K562 (cell line): ENCODE data around the gene C1R. TPM values are rescaled to one million over a fixed set of nuclear protein-coding genes. Genes with fewer than 3 reads are reported as not detected.

Experiments
- ATAC-seq: fragments of 200-7000 bp; cut with Tn5 transposase; 3 replicates; pipeline ENCODE4 v1.9.1; 2020; ENCODE audit warnings: moderate library complexity
- BruUV-seq: library from RNA; stranded (reverse); fragments of 400-500 nt; replicated peaks from 2 replicates; lab custom pipeline; 2021; lab: Mats Ljungman, UMichigan
- CTCF ChIA-PET: fragments of 300-600 bp; formaldehyde crosslinking; extraction: SDS; loops from one replicate; lab custom pipeline; 2021; ENCODE audit warnings: low intra/inter-chr PET ratio; lab: Yijun Ruan, JAX
- POLR2A ChIA-PET: fragments of 300-600, 350-650 bp; sonication (Branson Sonifier 250); formaldehyde crosslinking; extraction: SDS; loops from one replicate; lab custom pipeline; 2021; ENCODE audit warnings: antibody characterized with exemption, inconsistent platforms; lab: Yijun Ruan, JAX
- DNase-seq, 4 experiments: peaks; one replicate each; pipeline versions ENCODE4 v3.0.0 to v3.0.0-alpha.2; 2011 to 2018; ENCODE audit warnings: low spot score in 3 of 4, mixed read lengths in 3 of 4; ENCODE audit errors: extremely low read depth in 1 of 4
- FAIRE-seq: peaks from 2 replicates; lab custom pipeline; 2011; peaks lifted over from hg19 to GRCh38; lab: Jason Lieb, UNC
- H2AFZ ChIP-seq: 2 replicates; pipeline ENCODE4 v1.6.0; 2011; ENCODE audit warnings: low read depth, low read length, control low read depth, inconsistent platforms
- H3K27ac ChIP-seq: fragments of 200-600 bp; 3 replicates; pipeline ENCODE4 v1.8.0; 2011; ENCODE audit warnings: low read depth, mild to moderate bottlenecking, control low read depth, inconsistent platforms, low read length, moderate library complexity, mixed read lengths; ENCODE audit errors: extremely low read depth
- H3K27me3 ChIP-seq, 2 experiments: fragments of 300-600 bp in 1 of 2; 2 replicates in 1 of 2; 3 replicates in 1 of 2; pipeline versions ENCODE4 v1.6.0 to v1.8.0; 2011; ENCODE audit warnings: inconsistent platforms in 2 of 2, low read length in 2 of 2, mild to moderate bottlenecking in 1 of 2, mixed read lengths in 1 of 2, moderate library complexity in 1 of 2; ENCODE audit not compliant: control insufficient read depth in 2 of 2, insufficient read depth in 2 of 2
- H3K36me3 ChIP-seq: fragments of 300-600 bp; 3 replicates; pipeline ENCODE4 v1.8.0; 2011; ENCODE audit warnings: mild to moderate bottlenecking, low read length, inconsistent platforms; ENCODE audit not compliant: control insufficient read depth, insufficient read depth
- H3K4me1 ChIP-seq, 2 experiments: fragments of 200-600 bp in 1 of 2; replicated peaks in 1 of 2; 2 replicates in 1 of 2; 3 replicates in 1 of 2; pipeline versions ENCODE4 v1.5.1 to v1.8.0; 2011; ENCODE audit warnings: inconsistent platforms in 2 of 2, low read length in 2 of 2, mild to moderate bottlenecking in 1 of 2, mixed read lengths in 1 of 2, moderate library complexity in 1 of 2; ENCODE audit not compliant: control insufficient read depth in 2 of 2, insufficient read depth in 2 of 2
- H3K4me2 ChIP-seq: 2 replicates; pipeline ENCODE4 v1.6.1; 2011; ENCODE audit warnings: low read length, control low read depth, inconsistent platforms, mixed read lengths; ENCODE audit not compliant: insufficient read depth
- H3K4me3 ChIP-seq: fragments of 200-600 bp; sonication (generic), shearing (Covaris generic); 2 replicates; pipeline ENCODE4 v1.5.1; 2016; ENCODE audit warnings: control low read depth, inconsistent platforms
- H3K79me2 ChIP-seq: fragments of 200-600 bp; 3 replicates; pipeline ENCODE4 v1.8.0; 2011; ENCODE audit warnings: low read length, inconsistent platforms; ENCODE audit not compliant: control insufficient read depth, insufficient read depth
- H3K9ac ChIP-seq, 2 experiments: 2 replicates each; pipeline versions ENCODE4 v1.6.0 to v1.6.1; 2011; ENCODE audit warnings: low read depth in 2 of 2, low read length in 2 of 2, control low read depth in 1 of 2, inconsistent platforms in 1 of 2, mild to moderate bottlenecking in 1 of 2, mixed read lengths in 1 of 2; ENCODE audit not compliant: insufficient read depth in 1 of 2
- H3K9me1 ChIP-seq: one replicate; pipeline ENCODE4 v1.6.0; 2011; ENCODE audit warnings: inconsistent platforms, mild to moderate bottlenecking, low read length, moderate library complexity; ENCODE audit not compliant: control insufficient read depth, insufficient read depth
- H3K9me3 ChIP-seq: replicated peaks from 2 replicates; pipeline ENCODE4 v1.5.1; 2011; ENCODE audit warnings: low read depth, low read length, inconsistent platforms; ENCODE audit not compliant: control insufficient read depth, insufficient read depth
- H4K20me1 ChIP-seq: replicated peaks from 2 replicates; pipeline ENCODE4 v1.6.1; 2011; ENCODE audit warnings: low read length, inconsistent platforms, mixed read lengths; ENCODE audit not compliant: control insufficient read depth, insufficient read depth
- CC2D1A ChIP-seq: fragments of 450-650 bp; IDR thresholded peaks from 2 replicates; pipeline ENCODE4 v1.6.1; 2017; ENCODE audit warnings: mild to moderate bottlenecking
- DNMT1 ChIP-seq: fragments of 450-650 bp; IDR thresholded peaks from 2 replicates; pipeline ENCODE4 v1.6.1; 2016; ENCODE audit warnings: antibody characterized with exemption, mild to moderate bottlenecking
- FOXA3 ChIP-seq, 2 experiments: fragments of 450-650 bp in 1 of 2; sonication (generic) in 1 of 2; formaldehyde crosslinking; IDR thresholded peaks in 1 of 2; conservative IDR thresholded peaks in 1 of 2; 2 replicates each; pipeline versions ENCODE4 v1.4.0 to v1.8.0; 2020 to 2022; ENCODE audit warnings: mild to moderate bottlenecking in 2 of 2, missing genetic modification reagents in 1 of 2
- MBD2 ChIP-seq: sonication (generic); IDR thresholded peaks from 2 replicates; pipeline ENCODE4 v1.6.1; 2016; ENCODE audit warnings: low read depth, borderline replicate concordance
- NONO ChIP-seq, 2 experiments: fragments of 200-400 bp in 1 of 2; fragments of 450-650 bp in 1 of 2; formaldehyde crosslinking in 1 of 2; IDR thresholded peaks; 2 replicates each; pipeline ENCODE4 v1.6.1; 2017; ENCODE audit warnings: low read depth in 2 of 2, mild to moderate bottlenecking in 2 of 2, moderate library complexity in 2 of 2, low read length in 1 of 2
- PHF21A ChIP-seq: fragments of 450-650 bp; IDR thresholded peaks from 2 replicates; pipeline ENCODE4 v1.6.1; 2017; ENCODE audit warnings: low read depth, borderline replicate concordance
- SMARCE1 ChIP-seq: fragments of 450-650 bp; IDR thresholded peaks from 2 replicates; pipeline ENCODE4 v1.7.1; 2016; ENCODE audit warnings: mild to moderate bottlenecking
- TBP ChIP-seq: optimal IDR thresholded peaks from 2 replicates; pipeline ENCODE3; 2011; ENCODE audit warnings: low read depth, low read length, improper control_type of control experiment
- TCFL5 ChIP-seq: fragments of 250-450 bp; sonication (Bioruptor Pico); conservative IDR thresholded peaks from 2 replicates; pipeline ENCODE4 v1.6.1; 2021; ENCODE audit warnings: mild to moderate bottlenecking, moderate library complexity, matching md5 sums
- ZNF324 ChIP-seq: fragments of 250-450 bp; sonication (Bioruptor Pico); IDR thresholded peaks from 2 replicates; pipeline ENCODE4 v1.4.0; 2020; ENCODE audit warnings: mild to moderate bottlenecking
- WGBS: fragments of 100-300 bp; shearing (Covaris generic); methylation state at CpG from one replicate; pipeline ENCODE4 v1.1.6; 2016; ENCODE audit warnings: low coverage, mixed read lengths; ENCODE audit not compliant: insufficient coverage; ENCODE audit errors: missing lambda C conversion rate; 5-methylcytosine and 5-hydroxymethylcytosine counted together
- in situ Hi-C: fragments of 300-500 bp; cut with MboI; formaldehyde crosslinking; loops from 4 replicates; pipeline ENCODE4 v1.15.0; 2018; ENCODE audit warnings: inconsistent platforms, mixed read lengths
- intact Hi-C: fragments of 100-400 bp; cut with micrococcal nuclease; formaldehyde crosslinking; loops from 2 replicates; pipeline ENCODE4 v1.14.2; 2022
- polyA plus RNA-seq, 8 experiments: library from polyadenylated mRNA; depleted of rRNA in 4 of 8; stranded (reverse) in 5 of 8; unstranded in 3 of 8; fragments of >200 nt; fragmentation: Nextera tagmentation in 2 of 8; fragmentation: Illumina TruSeq in 1 of 8; extraction: Ambion mirVana in 2 of 8; extraction: Trizol in 1 of 8; gene quantifications; 2 replicates each; pipeline versions ENCODE4 v1.2.1 to v1.2.3, GENCODE V29; 2011 to 2014; ENCODE audit warnings: inconsistent platforms in 1 of 8, missing spikeins in 1 of 8
- total RNA-seq, 7 experiments: library from RNA; depleted of rRNA in 6 of 7; stranded (reverse); fragments of >200 nt in 6 of 7; fragmentation: Illumina TruSeq in 2 of 7; extraction: Trizol in 2 of 7; gene quantifications; 2 replicates each; pipeline versions ENCODE4 v1.2.1 to v1.2.3, GENCODE V29; 2011 to 2021; ENCODE audit warnings: low replicate concordance in 1 of 7
- TF ChIP-seq, protein P1 (sequence below): fragments of 450-650 bp; formaldehyde crosslinking; IDR thresholded peaks from 2 replicates; pipeline ENCODE4 v1.4.0; 2020; ENCODE audit warnings: mild to moderate bottlenecking
- TF ChIP-seq, protein P2 (sequence below): conservative IDR thresholded peaks from 2 replicates; pipeline ENCODE4 v1.6.1; 2011; ENCODE audit warnings: low read depth, mild to moderate bottlenecking, low read length; ENCODE audit not compliant: control insufficient read depth

C1R gene
- total and polyA plus RNA-seq, 9 of the 15 experiments (the other 6 are each of a cell fraction or from before 2014, with no cell fraction given), result 0.07 to 1.0 (median 0.33) TPM; not detected in 1

- TF ChIP-seq TCFL5 (CRISPR knock-in tag), result no peak
- TF ChIP-seq NONO (IDR thresholded peaks at IDR 0.05; ENCODE audit: low read depth in 2 of 2, low read length in 1 of 2), result no peak
- TF ChIP-seq, protein P1, sequence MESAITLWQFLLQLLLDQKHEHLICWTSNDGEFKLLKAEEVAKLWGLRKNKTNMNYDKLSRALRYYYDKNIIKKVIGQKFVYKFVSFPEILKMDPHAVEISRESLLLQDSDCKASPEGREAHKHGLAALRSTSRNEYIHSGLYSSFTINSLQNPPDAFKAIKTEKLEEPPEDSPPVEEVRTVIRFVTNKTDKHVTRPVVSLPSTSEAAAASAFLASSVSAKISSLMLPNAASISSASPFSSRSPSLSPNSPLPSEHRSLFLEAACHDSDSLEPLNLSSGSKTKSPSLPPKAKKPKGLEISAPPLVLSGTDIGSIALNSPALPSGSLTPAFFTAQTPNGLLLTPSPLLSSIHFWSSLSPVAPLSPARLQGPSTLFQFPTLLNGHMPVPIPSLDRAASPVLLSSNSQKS, result no peak
- no peak for TF ChIP-seq DNMT1
- TF ChIP-seq ZNF324 (CRISPR knock-in tag), result no peak
- no peak for TF ChIP-seq SMARCE1
Measured at GRCh38 chr12:7136071-7136470, 43.8 kb upstream of the C1R start (continued).

- peaks cover 3 to 26% of the 10 kb centered on the region in 2 experiments; a peak in 3 of 5 replicates for H3K4me1 ChIP-seq
- H4K20me1 ChIP-seq, result 0 out of 2 replicates have a peak, but pooled peaks cover 2% of the 10 kb centered on the region
- DNase-seq, result no peak
- POLR2A ChIA-PET, result interaction anchor here (0.7 kb wide), 1 partner anchor 12 kb away, joined by 4 read pairs; no protein-coding TSS in a partner anchor
- WGBS, result 75% methylated on average over 11 of the region's 12 CpGs
- H3K9me1 ChIP-seq, result no peaks in the 10 kb centered on the region
- peaks cover 9% of the 10 kb centered on the region; the same call in 2 of the 3 replicates for H3K79me2 ChIP-seq
- FAIRE-seq, result no peak
- H3K27ac ChIP-seq, result no peak overlapping the region
- no peak overlapping the region for H2AFZ ChIP-seq
- ATAC-seq, result no peak
- in situ Hi-C loops, result no loop called here
- intact Hi-C loops, result no loop called here
- no peaks in the 10 kb centered on the region for H3K9me3 ChIP-seq
- no peak overlapping the region for H3K4me3 ChIP-seq
- BruUV-seq, result no TSS peak
- no peak overlapping the region for H3K4me2 ChIP-seq
- H3K9ac ChIP-seq, result no peak overlapping the region
- H3K27me3 ChIP-seq, result no peaks in the 10 kb centered on the region
- CTCF ChIA-PET, result no interaction called here
- H3K36me3 ChIP-seq, result peaks cover 38% of the 10 kb centered on the region; the same call in 2 of the 3 replicates
- TF ChIP-seq CC2D1A, result no peak
- TF ChIP-seq TBP, result no peak
- TF ChIP-seq, protein P2, sequence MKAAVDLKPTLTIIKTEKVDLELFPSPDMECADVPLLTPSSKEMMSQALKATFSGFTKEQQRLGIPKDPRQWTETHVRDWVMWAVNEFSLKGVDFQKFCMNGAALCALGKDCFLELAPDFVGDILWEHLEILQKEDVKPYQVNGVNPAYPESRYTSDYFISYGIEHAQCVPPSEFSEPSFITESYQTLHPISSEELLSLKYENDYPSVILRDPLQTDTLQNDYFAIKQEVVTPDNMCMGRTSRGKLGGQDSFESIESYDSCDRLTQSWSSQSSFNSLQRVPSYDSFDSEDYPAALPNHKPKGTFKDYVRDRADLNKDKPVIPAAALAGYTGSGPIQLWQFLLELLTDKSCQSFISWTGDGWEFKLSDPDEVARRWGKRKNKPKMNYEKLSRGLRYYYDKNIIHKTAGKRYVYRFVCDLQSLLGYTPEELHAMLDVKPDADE, result no peak
- no peak for TF ChIP-seq FOXA3 (CRISPR knock-in tag; conservative IDR thresholded peaks at IDR 0.05 in 1 of 2, IDR thresholded peaks at IDR 0.05 in 1 of 2)
- TF ChIP-seq PHF21A, result no peak
- no peak for TF ChIP-seq MBD2
Measured at GRCh38 chr12:7134396-7135166, 42.3 kb upstream of the C1R start.
